Fibroblast of pulmonary artery (primary cell): ENCODE measurements around the gene MYO1B.
A peak's percentile ranks its signal among the peaks of the same experiment; 100 is the strongest.

Source experiments
- DNase-seq: peaks from one replicate; pipeline ENCODE4 v3.0.0-alpha.2; 2010; ENCODE audit warnings: low read depth
- H3K4me3 ChIP-seq: replicated peaks from 2 replicates; pipeline ENCODE4 v1.5.1; 2011; ENCODE audit warnings: low read depth, mild to moderate bottlenecking, control low read depth, low read length, moderate library complexity
- CTCF ChIP-seq: IDR thresholded peaks from 2 replicates; pipeline ENCODE4 v1.5.1; 2011; ENCODE audit warnings: mild to moderate bottlenecking, control low read depth, low read length, inconsistent platforms; ENCODE audit errors: missing control alignments

MYO1B gene

GRCh38 chr2:191202881-191203397 lies 42.3 kb upstream of the MYO1B start:
- H3K4me3 ChIP-seq, result no peak overlapping the region
- no peak for TF ChIP-seq CTCF
- DNase-seq, result peak; percentile 90

GRCh38 chr2:191204433-191204832 lies 40.8 kb upstream of the MYO1B start:
- no peak for TF ChIP-seq CTCF
- H3K4me3 ChIP-seq, result no peak overlapping the region
- no peak for DNase-seq

- TF ChIP-seq CTCF, result no peak
- no peak overlapping the region for H3K4me3 ChIP-seq
- no peak for DNase-seq
Measured at GRCh38 chr2:191206613-191207471, 38.4 kb upstream of the MYO1B start.

- TF ChIP-seq CTCF, result no peak
- no peak for DNase-seq
Measured at GRCh38 chr2:191209340-191209739, 35.9 kb upstream of the MYO1B start.

GRCh38 chr2:191212119-191212518 lies 33.1 kb upstream of the MYO1B start:
- DNase-seq, result no peak

More at GRCh38 chr2:191209340-191209739, 35.9 kb upstream of the MYO1B start:
- H3K4me3 ChIP-seq, result no peak overlapping the region

GRCh38 chr2:191213333-191213732 lies 31.9 kb upstream of the MYO1B start:
- no peak for DNase-seq
- H3K4me3 ChIP-seq, result no peak overlapping the region
- no peak for TF ChIP-seq CTCF

More at GRCh38 chr2:191212119-191212518, 33.1 kb upstream of the MYO1B start:
- no peak for TF ChIP-seq CTCF
- H3K4me3 ChIP-seq, result no peak overlapping the region

- no peak overlapping the region for H3K4me3 ChIP-seq
- no peak for DNase-seq
- TF ChIP-seq CTCF, result no peak
Measured at GRCh38 chr2:191215230-191215629, 30.0 kb upstream of the MYO1B start.
